ENCODE results near the gene SGPP2. TPM values are rescaled to one million over a fixed set of nuclear protein-coding genes. Genes with fewer than 3 reads are reported as not detected.

The SGPP2 gene
- total and polyA plus RNA-seq, 5 donors = 1.8 to 12.8 (median 4.7) TPM

- intact Hi-C loops (cut with DNase I) = no loop called here
- Histone ChIP-seq H3K4me3 (ENCODE audit: low read length) (no peak overlapping the region), H3K4me1 (ENCODE audit: control insufficient read depth, insufficient read depth, low read length) (peaks cover 1% of the 10 kb centered on the region), H3K27ac (ENCODE audit: low read length) (no peak overlapping the region), H3K27me3 (ENCODE audit: control insufficient read depth, insufficient read depth) (no peaks in the 10 kb centered on the region), H3K9me3 (ENCODE audit: control insufficient read depth, low read length) (no peaks in the 10 kb centered on the region)
- DNase-seq (no peak), ATAC-seq (no peak)
Measured at GRCh38 chr2:222479859-222480258, 55.5 kb downstream of the SGPP2 start.

DNA sequence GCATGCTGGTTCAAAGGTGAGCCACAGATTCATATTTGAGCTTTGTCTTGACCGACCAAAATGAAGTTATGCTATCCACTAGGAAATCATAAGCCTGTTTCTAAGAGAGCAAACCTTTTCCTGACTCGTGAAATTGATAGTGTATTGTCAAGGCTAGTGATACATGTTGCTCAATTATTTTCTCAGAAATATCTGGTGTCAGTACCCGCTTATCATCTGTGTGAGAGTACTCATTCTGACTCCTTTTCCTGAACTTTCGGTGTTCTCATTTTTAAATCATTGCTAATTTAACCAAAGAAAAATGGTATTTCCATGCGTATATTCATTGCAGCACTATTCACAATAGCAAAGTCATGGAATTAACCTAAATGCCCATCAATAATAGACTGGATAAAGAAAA lies 56.2 kb downstream of the SGPP2 start:
- 81% methylated on average over 5 of the region's 5 CpGs for WGBS
- Histone ChIP-seq H3K4me3 (ENCODE audit: low read length) (no peak overlapping the region), H3K9me3 (ENCODE audit: control insufficient read depth, low read length) (no peaks in the 10 kb centered on the region), H3K4me1 (ENCODE audit: control insufficient read depth, insufficient read depth, low read length) (peaks cover 2% of the 10 kb centered on the region), H3K27ac (ENCODE audit: low read length) (no peak overlapping the region), H3K27me3 (ENCODE audit: control insufficient read depth, insufficient read depth) (no peaks in the 10 kb centered on the region)
- no peak for DNase-seq
- intact Hi-C loops (cut with DNase I) = no loop called here
- no peak for ATAC-seq

GRCh38 chr2:222481941-222482340 lies 57.6 kb downstream of the SGPP2 start:
- Histone ChIP-seq H3K9me3 (ENCODE audit: control insufficient read depth, low read length) (no peaks in the 10 kb centered on the region), H3K4me3 (ENCODE audit: low read length) (no peak overlapping the region), H3K27ac (ENCODE audit: low read length) (no peak overlapping the region), H3K4me1 (ENCODE audit: control insufficient read depth, insufficient read depth, low read length) (peaks cover 3% of the 10 kb centered on the region), H3K27me3 (ENCODE audit: control insufficient read depth, insufficient read depth) (no peaks in the 10 kb centered on the region)
- no peak for ATAC-seq
- intact Hi-C loops (cut with DNase I) = no loop called here
- DNase-seq = no peak

DNA sequence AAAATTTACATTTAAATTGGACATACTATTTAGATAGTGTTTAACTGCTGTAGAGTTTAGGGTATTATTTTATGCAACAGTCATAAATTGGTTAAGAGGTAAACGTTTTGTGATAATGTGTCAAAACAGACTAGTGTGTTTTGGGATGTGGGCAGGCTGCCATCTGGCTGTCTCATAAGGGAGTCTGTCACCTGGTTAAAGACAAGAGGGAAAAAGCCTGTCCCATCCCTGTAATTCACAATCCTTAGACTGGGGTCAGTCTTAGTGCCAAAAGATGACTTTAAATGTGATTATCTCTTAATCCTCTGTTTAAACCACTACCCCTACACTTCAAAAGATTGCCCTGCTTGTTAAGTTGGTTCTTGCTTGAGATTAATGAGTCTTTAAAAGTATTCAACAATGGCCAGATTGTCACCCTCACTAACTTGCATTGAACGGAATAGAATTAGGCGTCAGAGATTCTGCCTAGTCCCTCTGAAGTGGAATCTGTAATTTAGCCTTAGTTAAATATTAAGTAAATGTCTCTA lies 59.2 kb downstream of the SGPP2 start:
- no peak overlapping the region for H3K4me3 ChIP-seq (ENCODE audit: low read length)
- intact Hi-C loops (cut with DNase I) = no loop called here
- H3K27ac ChIP-seq (ENCODE audit: low read length) = no peak overlapping the region
- ATAC-seq = no peak
- 58% methylated on average over 3 of the region's 3 CpGs for WGBS
- peaks cover 2% of the 10 kb centered on the region for H3K4me1 ChIP-seq (ENCODE audit: control insufficient read depth, insufficient read depth, low read length)
- peak in 1 of 3 donors; percentile 39 for DNase-seq
- no peaks in the 10 kb centered on the region for H3K27me3 ChIP-seq (ENCODE audit: control insufficient read depth, insufficient read depth)
- no peaks in the 10 kb centered on the region for H3K9me3 ChIP-seq (ENCODE audit: control insufficient read depth, low read length)

- intact Hi-C loops (cut with DNase I) = no loop called here
- Histone ChIP-seq H3K27me3 (ENCODE audit: control insufficient read depth, insufficient read depth) (no peaks in the 10 kb centered on the region), H3K9me3 (ENCODE audit: control insufficient read depth, low read length) (no peaks in the 10 kb centered on the region), H3K27ac (ENCODE audit: low read length) (no peak overlapping the region), H3K4me1 (ENCODE audit: control insufficient read depth, insufficient read depth, low read length) (peaks cover 2% of the 10 kb centered on the region), H3K4me3 (ENCODE audit: low read length) (no peak overlapping the region)
- WGBS = 54% methylated on average over 12 of the region's 12 CpGs
- ATAC-seq (peak; percentile 34 to 65), DNase-seq (peak in 2 of 3 donors; percentile 46 to 47)
Measured at GRCh38 chr2:222485367-222486211, 61.2 kb downstream of the SGPP2 start.

- no peak overlapping the region for H3K27ac ChIP-seq (ENCODE audit: low read length)
- H3K4me3 ChIP-seq (ENCODE audit: low read length) = no peak overlapping the region
- intact Hi-C loops (cut with DNase I) = no loop called here
- H3K4me1 ChIP-seq (ENCODE audit: control insufficient read depth, insufficient read depth, low read length) = peaks cover 6% of the 10 kb centered on the region
- no peak for ATAC-seq
- DNase-seq = no peak
- H3K9me3 ChIP-seq (ENCODE audit: control insufficient read depth, low read length) = no peaks in the 10 kb centered on the region
- H3K27me3 ChIP-seq (ENCODE audit: control insufficient read depth, insufficient read depth) = no peaks in the 10 kb centered on the region
Measured at GRCh38 chr2:222490131-222490530, 65.8 kb downstream of the SGPP2 start.

DNA sequence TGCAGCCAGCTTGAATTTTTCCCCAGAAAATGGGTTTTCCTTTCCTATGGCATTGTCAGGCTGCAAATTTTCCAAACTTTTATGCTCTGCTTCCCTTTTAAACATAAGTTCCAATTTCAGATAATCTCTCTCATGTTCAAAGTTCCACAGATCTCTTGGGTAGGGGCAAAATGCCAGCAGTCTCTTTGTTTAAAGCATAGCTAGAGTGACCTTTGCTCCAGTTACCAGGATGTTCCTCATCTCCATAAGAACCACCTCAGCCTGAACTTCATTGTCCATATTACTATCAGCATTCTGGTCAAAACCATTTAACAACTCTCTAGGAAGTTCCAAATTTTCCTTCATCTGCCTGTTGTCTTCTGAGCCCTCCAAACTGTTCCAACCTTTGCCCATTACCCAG lies 68.3 kb downstream of the SGPP2 start:
- DNase-seq (no peak), ATAC-seq (no peak)

GRCh38 chr2:222494104-222494739 lies 69.9 kb downstream of the SGPP2 start:
- DNase-seq = peak in 1 of 3 donors; percentile 61
- H3K4me1 ChIP-seq (ENCODE audit: control insufficient read depth, insufficient read depth, low read length) = peaks cover 4% of the 10 kb centered on the region
- no peak overlapping the region for H3K27ac ChIP-seq (ENCODE audit: low read length)
- no peaks in the 10 kb centered on the region for H3K27me3 ChIP-seq (ENCODE audit: control insufficient read depth, insufficient read depth)
- no peak overlapping the region for H3K4me3 ChIP-seq (ENCODE audit: low read length)
- no peaks in the 10 kb centered on the region for H3K9me3 ChIP-seq (ENCODE audit: control insufficient read depth, low read length)
- 70% methylated on average over 11 of the region's 11 CpGs for WGBS
- intact Hi-C loops (cut with DNase I) = no loop called here
- ATAC-seq = peak; percentile 56 to 62

More for the DNA sequence above, 68.3 kb downstream of the SGPP2 start:
- Histone ChIP-seq H3K4me1 (ENCODE audit: control insufficient read depth, insufficient read depth, low read length) (peaks cover 4% of the 10 kb centered on the region), H3K4me3 (ENCODE audit: low read length) (no peak overlapping the region), H3K27me3 (ENCODE audit: control insufficient read depth, insufficient read depth) (no peaks in the 10 kb centered on the region), H3K27ac (ENCODE audit: low read length) (no peak overlapping the region), H3K9me3 (ENCODE audit: control insufficient read depth, low read length) (no peaks in the 10 kb centered on the region)
- intact Hi-C loops (cut with DNase I) = no loop called here

GRCh38 chr2:222495388-222495787 lies 71.0 kb downstream of the SGPP2 start:
- Histone ChIP-seq H3K4me3 (ENCODE audit: low read length) (no peak overlapping the region), H3K27ac (ENCODE audit: low read length) (no peak overlapping the region), H3K9me3 (ENCODE audit: control insufficient read depth, low read length) (no peaks in the 10 kb centered on the region), H3K4me1 (ENCODE audit: control insufficient read depth, insufficient read depth, low read length) (peaks cover 4% of the 10 kb centered on the region), H3K27me3 (ENCODE audit: control insufficient read depth, insufficient read depth) (no peaks in the 10 kb centered on the region)
- 63% methylated on average over 1 of the region's 1 CpG for WGBS
- ATAC-seq (no peak), DNase-seq (no peak)
- intact Hi-C loops (cut with DNase I) = no loop called here

- no peak for DNase-seq
- intact Hi-C loops (cut with DNase I) = no loop called here
- H3K27me3 ChIP-seq (ENCODE audit: control insufficient read depth, insufficient read depth) = no peaks in the 10 kb centered on the region
- WGBS = 79% methylated on average over 3 of the region's 3 CpGs
- ATAC-seq = no peak
- no peak overlapping the region for H3K4me3 ChIP-seq (ENCODE audit: low read length)
- no peaks in the 10 kb centered on the region for H3K9me3 ChIP-seq (ENCODE audit: control insufficient read depth, low read length)
- no peaks in the 10 kb centered on the region for H3K4me1 ChIP-seq (ENCODE audit: control insufficient read depth, insufficient read depth, low read length)
- no peak overlapping the region for H3K27ac ChIP-seq (ENCODE audit: low read length)
Measured at GRCh38 chr2:222499226-222499625, 74.9 kb downstream of the SGPP2 start.

DNA sequence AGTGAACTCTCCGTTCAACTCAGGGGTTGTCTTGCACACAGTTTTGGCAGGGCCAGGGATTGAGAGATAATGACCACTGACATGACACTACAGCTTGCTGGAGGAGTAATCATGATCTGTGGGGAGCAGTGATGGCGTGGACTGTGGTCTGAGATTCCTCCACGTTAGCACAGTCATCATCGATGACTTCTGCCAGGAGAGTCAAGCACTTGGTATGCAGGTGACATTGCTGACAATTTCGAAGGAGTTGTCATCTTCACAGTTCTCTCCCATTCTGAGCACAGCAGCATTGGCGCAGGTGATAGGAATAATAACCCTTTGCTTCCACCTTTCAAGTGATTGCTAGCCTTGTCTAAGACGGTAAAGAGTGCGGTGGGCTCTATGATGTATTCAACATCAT lies 79.8 kb downstream of the SGPP2 start:
- ATAC-seq = no peak

More for the DNA sequence above, 79.8 kb downstream of the SGPP2 start:
- H3K4me3 ChIP-seq (ENCODE audit: low read length) = no peak overlapping the region
- intact Hi-C loops (cut with DNase I) = no loop called here
- no peaks in the 10 kb centered on the region for H3K27me3 ChIP-seq (ENCODE audit: control insufficient read depth, insufficient read depth)
- H3K9me3 ChIP-seq (ENCODE audit: control insufficient read depth, low read length) = no peaks in the 10 kb centered on the region
- H3K4me1 ChIP-seq (ENCODE audit: control insufficient read depth, insufficient read depth, low read length) = no peaks in the 10 kb centered on the region
- DNase-seq = no peak
- 88% methylated on average over 8 of the region's 8 CpGs for WGBS
- H3K27ac ChIP-seq (ENCODE audit: low read length) = no peak overlapping the region
